NCI-H345 treated with DMSO at 0.1 percent for 48 hours (cell line): ENCODE measurements around the gene FDX1.

Experiments
- DNase-seq: peaks from one replicate; lab custom pipeline; 2025; ENCODE audit not compliant: unreplicated experiment; lab: John Stamatoyannopoulos, UW

Gene FDX1

DNA sequence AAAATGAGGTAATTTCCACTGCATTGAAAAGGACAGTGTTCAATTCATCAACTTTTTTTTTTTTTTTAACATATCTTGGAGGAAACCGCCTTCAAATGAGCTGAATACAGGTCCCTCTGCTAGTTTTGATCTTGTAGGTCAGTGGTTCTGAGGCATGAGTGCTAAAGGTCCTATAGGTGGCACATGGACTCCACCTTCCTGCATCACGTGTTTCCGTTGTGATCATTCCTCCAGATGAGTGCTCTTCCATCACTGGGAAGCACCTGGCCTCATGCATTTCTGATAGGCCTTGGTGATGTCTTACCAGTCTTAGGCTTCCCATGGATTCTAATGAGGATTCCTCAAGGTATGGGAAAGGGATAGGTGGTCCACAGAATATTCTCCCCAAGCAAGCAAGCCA lies 37.8 kb downstream of the FDX1 start:
- DNase-seq = no peak

DNA sequence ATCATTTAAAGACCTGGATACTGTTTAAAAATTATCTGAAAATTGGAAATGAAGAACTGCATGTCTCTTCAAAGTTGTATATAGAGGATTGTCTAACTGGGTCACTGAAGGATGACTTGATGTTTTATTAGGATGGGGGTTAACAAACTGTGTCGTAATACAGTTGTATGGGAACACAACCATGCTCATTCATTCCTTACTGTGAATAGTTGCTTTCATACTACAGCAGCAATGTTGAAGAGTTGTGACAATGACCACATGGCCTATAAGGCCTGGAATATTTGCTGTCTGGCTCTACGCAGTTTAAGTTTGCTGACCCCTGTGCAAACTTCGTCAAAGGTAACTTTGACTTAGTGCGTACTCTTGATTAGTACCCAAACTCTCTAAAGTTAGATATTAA lies 38.4 kb downstream of the FDX1 start:
- no peak for DNase-seq

DNA sequence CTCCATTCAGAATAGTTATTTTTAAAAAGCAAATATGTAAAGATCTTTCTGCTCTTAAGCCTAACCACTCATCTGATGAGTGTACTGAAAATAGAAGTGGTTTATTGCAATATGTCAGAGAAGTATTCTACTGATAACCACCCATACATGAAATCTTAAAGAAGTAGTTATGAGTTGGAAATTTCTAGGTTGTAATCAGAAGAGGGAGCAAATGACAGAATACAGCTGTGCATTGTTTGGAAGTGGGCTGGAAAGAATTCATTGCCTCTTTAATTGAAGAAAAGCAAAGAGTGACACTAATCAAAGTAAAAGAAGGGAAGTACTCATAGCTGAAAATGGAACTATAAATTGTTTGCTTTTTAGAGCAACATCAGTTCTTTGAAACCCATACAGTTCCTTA lies 39.4 kb downstream of the FDX1 start:
- DNase-seq = no peak

DNA sequence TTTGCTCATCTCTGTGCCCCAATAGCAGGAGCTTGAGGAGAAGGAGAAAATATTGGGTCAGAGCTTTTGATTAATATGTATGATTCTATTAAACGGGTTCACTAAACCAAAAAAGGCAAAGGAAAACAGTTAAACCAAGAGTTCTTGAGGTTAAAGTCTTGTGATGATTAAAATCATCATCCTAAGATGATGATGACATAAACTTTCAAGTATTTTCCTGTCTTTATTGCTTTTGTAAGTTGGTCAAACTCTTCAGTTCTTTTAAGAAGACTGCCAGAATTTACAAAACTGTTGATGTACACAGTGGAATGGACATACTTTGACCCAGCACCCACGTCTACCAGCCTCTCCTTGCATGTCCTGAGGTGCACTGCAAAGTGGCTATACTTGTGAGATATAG lies 41.0 kb downstream of the FDX1 start:
- no peak for DNase-seq

GRCh38 chr11:110471371-110471770 lies 41.6 kb downstream of the FDX1 start:
- DNase-seq = no peak

GRCh38 chr11:110472858-110473257 lies 43.1 kb downstream of the FDX1 start:
- no peak for DNase-seq

DNA sequence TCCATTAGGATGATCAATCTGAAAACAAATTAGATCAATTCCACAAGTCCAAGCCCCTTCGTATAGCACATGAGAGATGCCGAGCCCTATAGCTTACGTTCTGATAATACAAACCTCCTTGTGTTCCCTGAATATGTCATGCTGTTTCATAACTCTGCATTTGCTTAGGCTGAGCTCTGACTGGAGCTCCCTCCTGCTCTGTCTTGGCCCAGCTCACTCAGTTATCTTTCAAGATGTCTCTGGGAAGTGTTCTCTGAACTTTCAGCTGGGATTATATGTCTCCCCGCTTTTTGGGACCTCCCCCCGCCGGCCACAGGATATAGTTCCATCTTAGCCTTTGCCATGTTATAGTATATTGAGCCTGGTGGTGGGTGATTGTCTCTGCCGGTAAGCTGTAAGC lies 44.0 kb downstream of the FDX1 start:
- no peak for DNase-seq

DNA sequence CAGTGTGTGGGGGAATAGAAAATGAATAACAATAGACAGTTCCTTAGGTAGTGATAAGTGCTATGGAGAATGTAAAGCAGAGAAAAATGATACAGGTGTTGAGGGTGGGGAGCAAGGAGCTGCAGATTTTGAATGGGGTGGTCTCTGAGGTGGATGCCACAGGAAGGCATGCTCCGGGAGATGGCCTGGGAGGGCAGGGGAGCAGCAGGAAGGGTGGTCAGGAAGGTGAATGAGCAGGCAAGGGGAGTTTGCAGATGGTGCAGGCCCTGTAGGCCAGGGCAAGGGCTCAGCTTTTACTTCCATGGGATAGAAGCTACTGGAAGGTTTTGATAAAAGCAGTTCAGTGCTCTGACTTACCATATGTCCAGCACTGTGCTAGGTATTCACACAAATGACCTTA lies 44.8 kb downstream of the FDX1 start:
- DNase-seq = no peak

DNA sequence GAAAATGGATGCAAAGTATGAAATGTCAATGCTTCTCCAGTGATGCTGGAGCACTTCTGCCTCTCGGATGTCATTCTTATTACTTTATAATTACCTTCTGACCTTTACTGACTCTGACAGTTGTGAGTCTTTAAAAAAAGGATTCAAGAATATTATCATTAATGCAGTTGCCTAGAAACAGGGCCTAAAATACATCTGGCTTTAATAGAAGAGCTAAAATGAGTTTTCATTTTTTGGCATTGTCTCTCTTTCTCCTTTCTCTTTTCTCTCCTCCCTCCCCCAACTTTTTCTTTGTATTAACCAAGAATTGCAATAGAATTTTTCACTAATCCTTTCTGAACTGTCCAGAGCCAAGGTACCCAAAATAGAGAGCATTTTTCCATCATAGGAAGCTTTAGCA lies 45.9 kb downstream of the FDX1 start:
- no peak for DNase-seq

DNA sequence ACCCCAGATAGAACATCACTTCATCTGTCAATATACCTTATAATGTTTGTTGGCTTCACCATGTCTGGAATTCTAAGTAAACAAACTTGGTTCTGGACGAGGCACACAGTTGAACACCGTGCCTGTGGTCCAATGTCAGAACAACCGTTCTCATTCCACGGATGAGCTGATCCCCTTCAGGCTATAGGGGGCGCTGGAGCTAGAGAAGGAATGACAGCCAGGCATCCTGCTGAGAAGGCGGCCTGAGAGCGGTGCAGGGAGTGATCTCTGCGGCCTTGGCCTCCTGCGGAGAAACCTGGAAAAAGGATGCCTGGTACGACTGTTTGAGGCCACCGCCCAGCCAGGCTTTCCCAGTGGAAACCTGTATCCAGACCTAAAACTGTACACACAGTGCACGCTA lies 48.7 kb downstream of the FDX1 start:
- no peak for DNase-seq

- no peak for DNase-seq
Observed at GRCh38 chr11:110479108-110480101, 49.7 kb downstream of the FDX1 start.

GRCh38 chr11:110481523-110481922 lies 51.8 kb downstream of the FDX1 start:
- DNase-seq = no peak

DNA sequence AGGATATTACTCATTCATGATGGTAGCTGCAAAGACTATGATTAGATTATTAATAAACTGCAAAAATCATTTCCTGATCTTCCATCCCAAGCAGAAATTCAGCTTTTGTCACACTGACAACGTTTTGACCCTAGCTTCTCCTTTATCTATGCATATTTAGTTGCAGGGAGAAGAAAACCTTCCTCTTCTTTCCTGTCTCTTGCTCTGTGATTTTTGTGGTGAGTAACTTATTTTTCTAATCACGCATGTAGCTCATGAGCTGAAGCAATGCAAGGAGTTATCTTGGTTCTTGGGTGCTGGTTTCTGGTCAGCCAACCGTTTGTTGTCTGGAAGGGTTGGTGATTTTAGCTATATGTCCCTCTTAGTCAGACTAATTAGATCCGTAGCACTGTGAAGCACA lies 56.4 kb downstream of the FDX1 start:
- DNase-seq = no peak

GRCh38 chr11:110488446-110488845 lies 58.7 kb downstream of the FDX1 start:
- DNase-seq = no peak

DNA sequence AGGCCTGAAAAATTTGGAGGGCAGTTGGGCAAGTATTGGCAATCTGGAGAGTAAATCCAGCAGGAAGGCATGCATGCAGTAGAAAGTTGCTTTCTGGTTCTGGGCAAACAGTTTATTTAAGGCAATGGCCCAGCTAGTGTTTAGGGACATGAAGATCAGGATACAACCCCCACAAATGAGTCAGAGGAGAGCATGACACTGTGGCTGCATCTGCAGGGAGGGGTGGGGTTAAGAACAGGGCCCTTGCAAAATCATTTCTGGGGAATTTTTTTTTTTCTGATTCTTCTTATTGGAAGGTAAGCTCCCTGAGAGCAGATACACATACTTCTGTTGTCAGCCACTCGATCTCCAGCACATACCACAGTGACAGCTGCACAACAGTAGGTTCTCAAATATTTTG lies 61.1 kb downstream of the FDX1 start:
- DNase-seq = no peak

DNA sequence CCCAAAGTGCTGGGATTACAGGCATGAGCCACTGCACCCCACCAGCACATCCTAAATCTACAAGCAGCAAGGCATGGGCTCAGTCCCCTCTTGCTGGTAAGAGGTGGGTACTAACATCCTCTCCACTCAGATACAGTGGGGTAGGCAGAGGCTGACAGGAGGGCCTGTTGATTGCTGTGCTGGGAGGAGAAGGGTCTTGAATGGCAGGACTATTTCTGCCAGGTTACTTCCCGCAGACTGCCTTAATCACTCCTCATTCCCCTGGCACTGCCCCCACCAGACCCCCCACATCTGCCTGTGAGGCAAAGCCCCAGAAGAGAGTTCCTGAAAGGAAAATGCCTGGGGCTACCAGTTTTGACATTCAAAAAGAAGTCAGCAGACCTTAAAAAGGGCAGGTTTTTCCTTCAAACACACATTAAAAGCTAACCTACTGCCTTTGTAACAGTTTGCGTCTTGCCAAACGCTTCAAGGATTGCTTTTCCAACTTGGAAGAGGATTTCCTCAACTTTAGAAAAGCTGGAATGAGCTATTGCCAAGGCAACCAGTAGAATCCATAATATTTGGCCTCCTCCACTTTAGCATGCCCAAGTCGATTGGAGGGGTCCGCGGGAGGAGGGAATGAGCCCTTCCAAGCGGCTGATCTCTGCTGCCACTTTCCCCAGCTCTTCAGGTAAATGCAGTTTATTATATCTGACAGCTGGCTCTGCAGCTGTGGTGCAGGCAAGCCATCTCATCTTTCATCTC lies 62.0 kb downstream of the FDX1 start:
- no peak for DNase-seq

GRCh38 chr11:110492321-110492685 lies 62.6 kb downstream of the FDX1 start:
- no peak for DNase-seq

DNA sequence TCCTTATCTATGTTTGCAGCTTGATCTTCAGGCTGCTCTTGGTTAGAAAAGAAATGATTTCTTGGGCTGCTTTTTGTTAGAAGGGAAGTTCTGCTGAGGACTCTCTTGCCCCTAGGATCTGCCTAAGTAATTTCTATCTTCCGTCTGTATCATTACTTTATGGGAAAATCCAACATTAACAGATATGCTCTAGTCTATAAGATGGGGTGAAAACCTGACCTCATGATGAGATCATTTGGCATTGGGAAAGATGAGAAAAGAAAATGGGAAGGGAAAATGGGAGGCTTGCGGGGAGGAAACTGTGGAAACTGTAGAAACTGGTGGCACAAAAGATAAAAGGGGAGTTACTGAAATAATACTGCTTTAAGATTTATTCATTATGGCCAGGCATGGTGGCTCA lies 63.6 kb downstream of the FDX1 start:
- DNase-seq = no peak

GRCh38 chr11:110497231-110497978 lies 67.7 kb downstream of the FDX1 start:
- DNase-seq = no peak

- no peak for DNase-seq
Observed at GRCh38 chr11:110501428-110501827, 71.7 kb downstream of the FDX1 start.

DNA sequence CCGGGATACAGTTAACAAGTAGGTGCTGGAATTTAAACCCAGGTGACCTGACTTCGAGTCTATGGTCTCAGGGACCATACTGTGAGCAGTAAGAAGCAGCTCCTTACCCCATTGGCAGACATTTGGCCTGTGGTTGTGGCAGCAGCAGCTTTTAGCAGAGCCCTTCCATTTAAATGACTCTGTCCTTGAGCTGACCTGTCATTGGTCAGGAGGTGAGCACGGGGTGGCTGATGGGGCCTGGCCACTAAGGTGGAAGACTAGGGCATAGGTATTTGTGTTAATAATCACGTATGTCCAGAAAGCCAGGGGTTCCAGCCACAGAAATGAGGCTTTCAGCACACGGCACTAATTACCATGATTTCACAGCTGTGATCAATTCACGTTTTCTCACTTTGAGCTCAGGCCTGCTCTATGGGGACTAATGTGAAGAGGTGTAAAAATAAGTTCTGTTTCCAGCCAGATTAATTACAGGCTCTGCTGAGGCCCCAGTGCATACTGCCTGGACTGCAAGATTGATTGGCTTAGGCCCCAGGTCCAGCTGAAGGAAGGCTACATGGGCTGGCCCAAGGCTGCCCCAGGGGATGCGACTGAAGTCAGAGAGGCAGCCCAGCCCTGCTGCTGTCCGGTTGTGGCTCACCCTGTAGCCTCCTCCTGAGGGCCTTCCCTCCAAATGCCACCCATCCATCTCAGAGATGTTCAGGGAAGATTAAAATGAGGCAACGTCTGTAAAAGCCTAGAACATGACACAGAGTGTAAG lies 76.0 kb downstream of the FDX1 start:
- DNase-seq = no peak
